Thyroid gland (tissue), 4 donors: ENCODE results near the gene MSS51.

Source experiments
- POLR2A ChIP-seq, 2 donors: fragments of 450-650 bp; IDR thresholded peaks; one replicate each; pipeline ENCODE4 v1.6.1; 2017; ENCODE audit warnings: antibody characterized with exemption in 2 of 2, mild to moderate bottlenecking in 2 of 2, moderate library complexity in 1 of 2
- TF ChIP-seq, protein P1 (sequence below), 6 experiments: fragments of 200-600 bp in 3 of 6; fragments of 450-650 bp in 3 of 6; sonication (generic) in 3 of 6; IDR thresholded peaks; one replicate each; pipeline ENCODE4 v1.5.1; 2016 to 2019; ENCODE audit warnings: antibody characterized with exemption in 6 of 6, mild to moderate bottlenecking in 2 of 6, inconsistent platforms in 1 of 6, moderate library complexity in 1 of 6

DNA sequence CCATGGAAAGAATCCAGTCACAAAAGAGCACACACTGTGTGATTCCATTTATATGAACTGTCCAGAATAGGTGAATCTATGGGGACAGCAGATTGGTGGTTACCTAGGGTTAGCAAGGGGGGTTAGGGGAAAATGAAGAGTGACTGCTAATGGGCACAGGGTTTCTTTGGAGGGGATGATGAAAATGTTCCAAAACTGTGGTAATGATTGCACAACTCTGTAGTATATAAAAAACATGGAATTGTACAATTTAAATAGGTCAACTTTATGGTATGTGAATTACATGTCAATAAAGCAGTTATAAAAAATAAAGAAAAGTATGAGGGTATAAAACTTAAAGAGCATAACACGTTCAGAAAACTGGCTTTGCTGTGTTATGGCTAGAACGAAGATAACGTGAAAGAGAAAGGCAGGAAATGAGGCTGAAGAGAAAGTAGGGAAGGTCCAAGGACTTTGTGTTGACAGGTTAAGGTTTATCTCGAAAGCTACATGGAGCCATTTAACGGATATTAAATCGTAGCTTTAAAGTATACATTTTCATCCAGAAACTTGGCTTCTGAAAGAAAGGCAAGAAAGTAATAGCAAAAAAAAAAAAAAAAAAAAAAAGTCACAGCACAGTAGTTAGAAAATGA is 26.4 kb upstream of the MSS51 start:
- TF ChIP-seq, protein P1, sequence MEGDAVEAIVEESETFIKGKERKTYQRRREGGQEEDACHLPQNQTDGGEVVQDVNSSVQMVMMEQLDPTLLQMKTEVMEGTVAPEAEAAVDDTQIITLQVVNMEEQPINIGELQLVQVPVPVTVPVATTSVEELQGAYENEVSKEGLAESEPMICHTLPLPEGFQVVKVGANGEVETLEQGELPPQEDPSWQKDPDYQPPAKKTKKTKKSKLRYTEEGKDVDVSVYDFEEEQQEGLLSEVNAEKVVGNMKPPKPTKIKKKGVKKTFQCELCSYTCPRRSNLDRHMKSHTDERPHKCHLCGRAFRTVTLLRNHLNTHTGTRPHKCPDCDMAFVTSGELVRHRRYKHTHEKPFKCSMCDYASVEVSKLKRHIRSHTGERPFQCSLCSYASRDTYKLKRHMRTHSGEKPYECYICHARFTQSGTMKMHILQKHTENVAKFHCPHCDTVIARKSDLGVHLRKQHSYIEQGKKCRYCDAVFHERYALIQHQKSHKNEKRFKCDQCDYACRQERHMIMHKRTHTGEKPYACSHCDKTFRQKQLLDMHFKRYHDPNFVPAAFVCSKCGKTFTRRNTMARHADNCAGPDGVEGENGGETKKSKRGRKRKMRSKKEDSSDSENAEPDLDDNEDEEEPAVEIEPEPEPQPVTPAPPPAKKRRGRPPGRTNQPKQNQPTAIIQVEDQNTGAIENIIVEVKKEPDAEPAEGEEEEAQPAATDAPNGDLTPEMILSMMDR (IDR thresholded peaks at IDR 0.05): no peak
- TF ChIP-seq POLR2A (IDR thresholded peaks at IDR 0.05): no peak
